Neural cell (in vitro differentiated cells): ENCODE results near the gene MEN1. TPM values are rescaled to one million over a fixed set of nuclear protein-coding genes. Genes with fewer than 3 reads are reported as not detected.

Experiments
- H2AFZ ChIP-seq: fragments of 200-600, 300-800 bp; sonication (generic), shearing (Covaris generic); 2 replicates; pipeline ENCODE4 v1.6.0; 2014; ENCODE audit warnings: low read depth, mild to moderate bottlenecking, antibody characterized with exemption, low read length, moderate library complexity
- H3F3A ChIP-seq: fragments of 200-600 bp; shearing (Covaris generic); 2 replicates; pipeline ENCODE4 v1.6.1; 2016; ENCODE audit warnings: mild to moderate bottlenecking, moderate library complexity, mixed read lengths, antibody characterized with exemption, low read length; ENCODE audit not compliant: insufficient read depth, poor library complexity, severe bottlenecking
- H3K27ac ChIP-seq: fragments of 200-600, 300-800 bp; sonication (generic), shearing (Covaris generic); 2 replicates; pipeline ENCODE4 v1.5.1; 2014; ENCODE audit warnings: mild to moderate bottlenecking, low read length, moderate library complexity
- H3K27me3 ChIP-seq: fragments of 300-800, 200-600 bp; sonication (generic), shearing (Covaris generic); 2 replicates; pipeline ENCODE4 v1.6.0; 2014; ENCODE audit warnings: mild to moderate bottlenecking, low read depth, low read length, moderate library complexity; ENCODE audit not compliant: insufficient read depth
- H3K36me3 ChIP-seq: fragments of 300-800, 200-600 bp; sonication (generic), shearing (Covaris generic); 2 replicates; pipeline ENCODE4 v1.5.1; 2014; ENCODE audit warnings: mild to moderate bottlenecking, antibody characterized with exemption, low read length, moderate library complexity; ENCODE audit not compliant: insufficient read depth
- H3K4me2 ChIP-seq: fragments of 300-800, 200-600 bp; sonication (generic), shearing (Covaris generic); 2 replicates; pipeline ENCODE4 v1.6.0; 2014; ENCODE audit warnings: mild to moderate bottlenecking, low read length
- H3K4me3 ChIP-seq: fragments of 300-800, 200-600 bp; sonication (generic), shearing (Covaris generic); 2 replicates; pipeline ENCODE4 v1.5.1; 2014; ENCODE audit warnings: mild to moderate bottlenecking, low read length, moderate library complexity
- H3K79me2 ChIP-seq: fragments of 200-600 bp; shearing (Covaris generic); replicated peaks from 2 replicates; pipeline ENCODE4 v1.6.0; 2014; ENCODE audit warnings: mild to moderate bottlenecking, low read length, moderate library complexity; ENCODE audit not compliant: insufficient read depth
- H3K9ac ChIP-seq: fragments of 300-800, 200-600 bp; sonication (generic), shearing (Covaris generic); 2 replicates; pipeline ENCODE4 v1.6.1; 2016; ENCODE audit warnings: mild to moderate bottlenecking, low read length, mixed read lengths
- H3K9me2 ChIP-seq: fragments of 200-600 bp; shearing (Covaris generic); 2 replicates; pipeline ENCODE4 v1.6.1; 2016; ENCODE audit warnings: mild to moderate bottlenecking, low read length, mixed read lengths; ENCODE audit not compliant: insufficient read depth
- H3K9me3 ChIP-seq: fragments of 200-600, 300-800 bp; sonication (generic), shearing (Covaris generic); 2 replicates; pipeline ENCODE4 v1.6.1; 2016; ENCODE audit warnings: mild to moderate bottlenecking, mixed run types, low read length, moderate library complexity, mixed read lengths
- H4K20me1 ChIP-seq: fragments of 200-600 bp; shearing (Covaris generic); 2 replicates; pipeline ENCODE4 v1.6.1; 2016; ENCODE audit warnings: mild to moderate bottlenecking, mixed run types; ENCODE audit not compliant: insufficient read depth
- CTCF ChIP-seq: fragments of 450-650 bp; IDR thresholded peaks from 2 replicates; pipeline ENCODE4 v1.5.1; 2014; ENCODE audit warnings: antibody characterized with exemption, mild to moderate bottlenecking, moderate library complexity; ENCODE audit not compliant: poor library complexity, severe bottlenecking
- EP300 ChIP-seq: fragments of 450-650 bp; conservative IDR thresholded peaks from 2 replicates; pipeline ENCODE4 v1.6.1; 2014; ENCODE audit warnings: antibody characterized with exemption, mild to moderate bottlenecking, moderate library complexity; ENCODE audit not compliant: poor library complexity, severe bottlenecking
- EZH2 ChIP-seq: fragments of 200-600, 300-800 bp; shearing (Covaris generic), sonication (generic); IDR thresholded peaks from 2 replicates; pipeline ENCODE4 v1.6.1; 2014; ENCODE audit warnings: antibody characterized with exemption, low read length, borderline replicate concordance, mild to moderate bottlenecking; ENCODE audit not compliant: insufficient read depth, poor library complexity, severe bottlenecking
- MXI1 ChIP-seq: fragments of 450-650 bp; conservative IDR thresholded peaks from 2 replicates; pipeline ENCODE4 v1.6.1; 2014; ENCODE audit warnings: antibody characterized with exemption, mild to moderate bottlenecking; ENCODE audit not compliant: poor library complexity, severe bottlenecking
- POLR2AphosphoS5 ChIP-seq: IDR thresholded peaks from 2 replicates; pipeline ENCODE4 v1.6.1; 2012
- RAD21 ChIP-seq: fragments of 450-650 bp; conservative IDR thresholded peaks from 2 replicates; pipeline ENCODE4 v1.6.1; 2014; ENCODE audit warnings: antibody characterized with exemption, mild to moderate bottlenecking, moderate library complexity
- REST ChIP-seq: IDR thresholded peaks from 2 replicates; pipeline ENCODE4 v1.6.1; 2012; ENCODE audit warnings: borderline replicate concordance
- SMC3 ChIP-seq: fragments of 450-650 bp; conservative IDR thresholded peaks from 2 replicates; pipeline ENCODE4 v1.6.1; 2014; ENCODE audit warnings: antibody characterized with exemption, mild to moderate bottlenecking, moderate library complexity; ENCODE audit not compliant: poor library complexity
- TAF1 ChIP-seq: IDR thresholded peaks from 2 replicates; pipeline ENCODE4 v1.6.1; 2012; ENCODE audit warnings: low read depth
- polyA plus RNA-seq: library from polyadenylated mRNA; depleted of rRNA; stranded (reverse); fragments of >200 nt; gene quantifications from 2 replicates; pipeline ENCODE4 v1.2.3, GENCODE V29; 2014

The MEN1 gene
- polyA plus RNA-seq, 1 donor from 2014 or later = 16.8 TPM

- Histone ChIP-seq H2AFZ (no peak overlapping the region), H4K20me1 (no peaks in the 10 kb centered on the region), H3K4me2 (no peak overlapping the region), H3K27ac (no peak overlapping the region), H3K27me3 (no peaks in the 10 kb centered on the region), H3K36me3 (no peaks in the 10 kb centered on the region), H3K9me2 (no peaks in the 10 kb centered on the region), H3K9ac (no peak overlapping the region), H3F3A (no peaks in the 10 kb centered on the region), H3K4me3 (no peak overlapping the region), H3K79me2 (no peaks in the 10 kb centered on the region), H3K9me3 (no peaks in the 10 kb centered on the region)
- TF ChIP-seq MXI1 (no peak), EP300 (no peak), POLR2AphosphoS5 (no peak), CTCF (no peak), EZH2 (no peak), REST (no peak), TAF1 (no peak), SMC3 (no peak), RAD21 (no peak)
Observed at GRCh38 chr11:64789331-64790204, 20.8 kb downstream of the MEN1 start.

- no peaks in the 10 kb centered on the region for H3F3A ChIP-seq
- H3K79me2 ChIP-seq = no peaks in the 10 kb centered on the region
- H3K9me2 ChIP-seq = no peaks in the 10 kb centered on the region
- no peaks in the 10 kb centered on the region for H3K36me3 ChIP-seq
- no peaks in the 10 kb centered on the region for H4K20me1 ChIP-seq
- no peak overlapping the region for H3K4me3 ChIP-seq
- H3K4me2 ChIP-seq = no peak overlapping the region
- H3K9ac ChIP-seq = no peak overlapping the region
- no peaks in the 10 kb centered on the region for H3K27me3 ChIP-seq
- TF ChIP-seq SMC3 (no peak), RAD21 (no peak), EP300 (no peak), TAF1 (no peak), REST (no peak), CTCF (no peak), POLR2AphosphoS5 (no peak)
- H2AFZ ChIP-seq = no peak overlapping the region
- no peaks in the 10 kb centered on the region for H3K9me3 ChIP-seq
- no peak overlapping the region for H3K27ac ChIP-seq
Observed at GRCh38 chr11:64788321-64789215, 21.8 kb downstream of the MEN1 start.
